ENCODE results near the gene DNM2. TPM values are rescaled to one million over a fixed set of nuclear protein-coding genes. Genes with fewer than 3 reads are reported as not detected.

Gene DNM2
- total RNA-seq, 1 donor = 102 TPM

DNA sequence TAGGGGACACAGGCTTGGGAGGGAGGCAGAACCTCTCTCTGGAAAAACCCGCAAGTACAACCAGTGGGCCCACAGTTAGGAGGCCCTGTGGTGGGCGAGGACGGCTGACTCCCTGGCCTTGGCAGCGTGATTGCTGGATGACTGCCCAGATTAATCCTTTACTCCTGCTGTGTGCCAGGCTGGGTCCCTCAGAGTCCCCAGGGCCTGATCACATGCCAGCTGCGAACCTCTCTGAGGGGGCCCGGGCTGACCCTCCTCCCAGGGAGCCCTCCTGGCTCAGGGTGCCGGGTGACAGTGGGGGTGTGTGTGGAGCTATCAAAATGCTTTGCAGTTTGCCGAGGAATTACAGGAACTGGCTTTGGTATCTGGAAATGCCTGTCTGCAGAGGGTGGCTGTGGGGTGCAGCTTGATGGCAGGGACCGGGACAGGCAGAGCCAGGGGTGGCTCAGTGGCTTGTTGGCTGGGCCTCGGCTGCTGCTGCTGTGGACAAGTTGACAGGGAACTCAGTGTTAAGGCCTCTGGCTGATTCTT is 48.9 kb downstream of the DNM2 start:
- peaks cover 66% of the 10 kb centered on the region for H4K20me1 ChIP-seq (ENCODE audit: insufficient read depth, low read length)
- H3K27ac ChIP-seq (ENCODE audit: low read depth, low read length) = peak overlapping the region; percentile 33
- peak; percentile 83 for DNase-seq (ENCODE audit: insufficient read length, low spot score, missing footprints)
- no peaks in the 10 kb centered on the region for H3K9me3 ChIP-seq (ENCODE audit: low read depth, low read length)
- no peak overlapping the region for H3K4me3 ChIP-seq (ENCODE audit: insufficient read depth, low read length)
- peaks cover 15% of the 10 kb centered on the region for H3K36me3 ChIP-seq (ENCODE audit: insufficient read depth, low read length)
- peaks cover 89% of the 10 kb centered on the region for H3K79me2 ChIP-seq (ENCODE audit: insufficient read depth, low read length)
- peaks cover 16% of the 10 kb centered on the region for H3K4me1 ChIP-seq (ENCODE audit: insufficient read depth, low read length)
- H2AFZ ChIP-seq (ENCODE audit: low read length) = no peak overlapping the region
- H3K4me2 ChIP-seq (ENCODE audit: insufficient read depth, low read length) = peak overlapping the region; percentile 50
- TF ChIP-seq, protein P1, sequence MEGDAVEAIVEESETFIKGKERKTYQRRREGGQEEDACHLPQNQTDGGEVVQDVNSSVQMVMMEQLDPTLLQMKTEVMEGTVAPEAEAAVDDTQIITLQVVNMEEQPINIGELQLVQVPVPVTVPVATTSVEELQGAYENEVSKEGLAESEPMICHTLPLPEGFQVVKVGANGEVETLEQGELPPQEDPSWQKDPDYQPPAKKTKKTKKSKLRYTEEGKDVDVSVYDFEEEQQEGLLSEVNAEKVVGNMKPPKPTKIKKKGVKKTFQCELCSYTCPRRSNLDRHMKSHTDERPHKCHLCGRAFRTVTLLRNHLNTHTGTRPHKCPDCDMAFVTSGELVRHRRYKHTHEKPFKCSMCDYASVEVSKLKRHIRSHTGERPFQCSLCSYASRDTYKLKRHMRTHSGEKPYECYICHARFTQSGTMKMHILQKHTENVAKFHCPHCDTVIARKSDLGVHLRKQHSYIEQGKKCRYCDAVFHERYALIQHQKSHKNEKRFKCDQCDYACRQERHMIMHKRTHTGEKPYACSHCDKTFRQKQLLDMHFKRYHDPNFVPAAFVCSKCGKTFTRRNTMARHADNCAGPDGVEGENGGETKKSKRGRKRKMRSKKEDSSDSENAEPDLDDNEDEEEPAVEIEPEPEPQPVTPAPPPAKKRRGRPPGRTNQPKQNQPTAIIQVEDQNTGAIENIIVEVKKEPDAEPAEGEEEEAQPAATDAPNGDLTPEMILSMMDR (IDR thresholded peaks at IDR 0.05; ENCODE audit: extremely low read depth, low read depth, low read length) = no peak
- no peaks in the 10 kb centered on the region for H3K27me3 ChIP-seq (ENCODE audit: insufficient read depth, low read length)

DNA sequence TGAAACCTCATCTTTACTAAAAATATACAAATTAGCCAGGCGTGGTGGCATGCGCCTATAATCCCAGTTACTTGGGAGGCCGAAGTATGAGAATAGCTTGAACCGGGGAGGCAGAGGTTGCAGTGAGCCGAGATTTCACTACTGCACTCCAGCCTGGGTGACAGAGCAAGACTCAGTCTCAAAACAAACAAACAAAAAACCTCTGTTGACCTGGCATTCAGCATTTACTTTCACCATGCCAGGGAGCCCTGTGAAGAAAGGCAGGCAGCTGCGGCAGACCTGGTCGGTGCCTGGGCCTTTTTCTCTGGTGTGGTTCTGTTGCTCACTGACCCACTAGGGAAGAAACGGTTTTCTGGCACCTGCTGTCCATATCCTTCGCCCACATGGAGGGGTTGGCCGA is 49.8 kb downstream of the DNM2 start:
- Histone ChIP-seq H3K4me3 (ENCODE audit: insufficient read depth, low read length) (no peak overlapping the region), H2AFZ (ENCODE audit: low read length) (no peak overlapping the region), H3K79me2 (ENCODE audit: insufficient read depth, low read length) (peaks cover 88% of the 10 kb centered on the region), H3K4me1 (ENCODE audit: insufficient read depth, low read length) (peaks cover 16% of the 10 kb centered on the region), H3K4me2 (ENCODE audit: insufficient read depth, low read length) (no peak overlapping the region), H3K27ac (ENCODE audit: low read depth, low read length) (no peak overlapping the region), H3K27me3 (ENCODE audit: insufficient read depth, low read length) (no peaks in the 10 kb centered on the region), H3K9me3 (ENCODE audit: low read depth, low read length) (no peaks in the 10 kb centered on the region), H4K20me1 (ENCODE audit: insufficient read depth, low read length) (peaks cover 59% of the 10 kb centered on the region), H3K36me3 (ENCODE audit: insufficient read depth, low read length) (peaks cover 14% of the 10 kb centered on the region)
- TF ChIP-seq, protein P1 (IDR thresholded peaks at IDR 0.05; ENCODE audit: extremely low read depth, low read depth, low read length) = no peak
- DNase-seq (ENCODE audit: insufficient read length, low spot score, missing footprints) = peak; percentile 35

DNA sequence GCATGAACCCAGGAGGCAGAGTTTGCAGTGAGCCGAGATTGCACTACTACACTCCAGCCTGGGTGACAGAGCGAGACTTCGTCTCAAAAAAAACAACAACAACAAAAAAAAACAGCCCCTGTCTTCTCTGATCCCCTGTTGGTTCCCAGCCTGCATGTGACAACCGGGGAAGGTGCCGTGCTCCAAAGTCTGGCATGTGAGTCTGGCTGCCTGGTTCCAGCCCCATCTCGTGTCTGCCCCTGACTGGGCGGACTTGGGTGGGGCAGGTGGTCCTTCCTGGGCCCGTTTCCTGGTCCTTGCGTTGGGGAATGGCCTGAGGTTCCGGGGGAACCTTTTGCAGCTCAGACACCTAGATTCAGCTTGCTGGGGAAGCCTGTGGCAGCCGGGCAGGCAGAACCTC is 50.5 kb downstream of the DNM2 start:
- Histone ChIP-seq H3K9me3 (ENCODE audit: low read depth, low read length) (no peaks in the 10 kb centered on the region), H3K4me3 (ENCODE audit: insufficient read depth, low read length) (no peak overlapping the region), H3K4me2 (ENCODE audit: insufficient read depth, low read length) (no peak overlapping the region), H3K36me3 (ENCODE audit: insufficient read depth, low read length) (peaks cover 16% of the 10 kb centered on the region), H3K27me3 (ENCODE audit: insufficient read depth, low read length) (no peaks in the 10 kb centered on the region), H4K20me1 (ENCODE audit: insufficient read depth, low read length) (peaks cover 56% of the 10 kb centered on the region), H3K27ac (ENCODE audit: low read depth, low read length) (no peak overlapping the region), H2AFZ (ENCODE audit: low read length) (no peak overlapping the region), H3K4me1 (ENCODE audit: insufficient read depth, low read length) (peaks cover 16% of the 10 kb centered on the region), H3K79me2 (ENCODE audit: insufficient read depth, low read length) (peaks cover 85% of the 10 kb centered on the region)
- TF ChIP-seq, protein P1 (IDR thresholded peaks at IDR 0.05; ENCODE audit: extremely low read depth, low read depth, low read length) = no peak
- no peak for DNase-seq (ENCODE audit: insufficient read length, low spot score, missing footprints)

DNA sequence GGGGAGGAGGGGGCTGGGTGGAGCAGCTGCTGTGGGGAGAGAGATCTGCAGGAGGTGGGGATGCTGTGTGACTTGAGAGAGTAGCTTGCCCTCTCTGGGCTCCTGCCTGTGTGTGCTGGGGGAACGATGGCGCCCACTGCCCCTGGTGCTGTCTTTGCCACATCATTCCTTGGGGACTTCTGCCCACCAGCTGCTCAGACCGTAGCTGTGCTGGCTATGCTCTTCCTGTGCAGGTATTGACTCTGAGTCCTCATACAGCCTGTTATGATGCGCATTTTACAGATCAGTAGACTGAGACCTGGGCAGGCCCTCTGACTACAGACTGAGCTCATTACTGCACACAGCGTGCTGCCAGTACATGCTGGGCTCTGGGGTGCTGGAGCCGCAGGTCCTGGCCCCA is 51.1 kb downstream of the DNM2 start:
- Histone ChIP-seq H3K36me3 (ENCODE audit: insufficient read depth, low read length) (peaks cover 17% of the 10 kb centered on the region), H3K4me2 (ENCODE audit: insufficient read depth, low read length) (no peak overlapping the region), H2AFZ (ENCODE audit: low read length) (no peak overlapping the region), H3K27me3 (ENCODE audit: insufficient read depth, low read length) (no peaks in the 10 kb centered on the region), H3K9me3 (ENCODE audit: low read depth, low read length) (no peaks in the 10 kb centered on the region), H4K20me1 (ENCODE audit: insufficient read depth, low read length) (peaks cover 50% of the 10 kb centered on the region), H3K4me1 (ENCODE audit: insufficient read depth, low read length) (peaks cover 16% of the 10 kb centered on the region), H3K79me2 (ENCODE audit: insufficient read depth, low read length) (peaks cover 81% of the 10 kb centered on the region), H3K27ac (ENCODE audit: low read depth, low read length) (no peak overlapping the region), H3K4me3 (ENCODE audit: insufficient read depth, low read length) (no peak overlapping the region)
- no peak for DNase-seq (ENCODE audit: insufficient read length, low spot score, missing footprints)
- TF ChIP-seq, protein P1 (IDR thresholded peaks at IDR 0.05; ENCODE audit: extremely low read depth, low read depth, low read length) = no peak

All from osteoblast (primary cell).